ENCODE results near the gene FSIP2. TPM values are rescaled to one million over a fixed set of nuclear protein-coding genes. Genes with fewer than 3 reads are reported as not detected.

Gene FSIP2
- polyA plus RNA-seq, 3 donors: not detected

GRCh38 chr2:185785851-185786473 is 47.4 kb downstream of the FSIP2 start:
- no peaks in the 10 kb centered on the region for H3K27me3 ChIP-seq (ENCODE audit: control insufficient read depth in 2 of 2, insufficient read depth in 2 of 2, low read length in 2 of 2)
- H3K9me3 Mint-ChIP-seq: peaks cover 0 to 5% (median 0%) of the 10 kb centered on the region in 7 donors
- H3K36me3 ChIP-seq (replicated peaks in 1 of 2; ENCODE audit: control insufficient read depth in 1 of 2, insufficient read depth in 2 of 2, low read length in 2 of 2): no peaks in the 10 kb centered on the region
- H3K79me2 ChIP-seq (ENCODE audit: insufficient read depth, low read length): no peaks in the 10 kb centered on the region
- no peaks in the 10 kb centered on the region for H3K4me1 ChIP-seq (ENCODE audit: control insufficient read depth in 1 of 2, insufficient read depth in 2 of 2, low read length in 2 of 2)
- no peaks in the 10 kb centered on the region for H3K9me3 ChIP-seq (replicated peaks in 1 of 2; ENCODE audit: control insufficient read depth in 1 of 2, insufficient read depth in 1 of 2, low read length in 2 of 2)
- H3K4me3 ChIP-seq (replicated peaks in 1 of 3; ENCODE audit: low read depth in 2 of 3, low read length in 3 of 3): no peak overlapping the region
- no peaks in the 10 kb centered on the region for H3K36me3 Mint-ChIP-seq
- intact Hi-C loops (cut with micrococcal nuclease): no loop called here
- no peak overlapping the region for H3K27ac ChIP-seq (ENCODE audit: low read depth in 1 of 2, low read length in 2 of 2)
- DNase-seq: no peak
- H3K4me1 Mint-ChIP-seq: no peaks in the 10 kb centered on the region
- H4K20me1 ChIP-seq (ENCODE audit: insufficient read depth, low read length): no peaks in the 10 kb centered on the region
- H3K4me2 ChIP-seq (replicated peaks; ENCODE audit: extremely low read depth, low read length, poor library complexity, severe bottlenecking): no peak overlapping the region
- no peak overlapping the region for H3K27ac Mint-ChIP-seq
- TF ChIP-seq, protein P1, sequence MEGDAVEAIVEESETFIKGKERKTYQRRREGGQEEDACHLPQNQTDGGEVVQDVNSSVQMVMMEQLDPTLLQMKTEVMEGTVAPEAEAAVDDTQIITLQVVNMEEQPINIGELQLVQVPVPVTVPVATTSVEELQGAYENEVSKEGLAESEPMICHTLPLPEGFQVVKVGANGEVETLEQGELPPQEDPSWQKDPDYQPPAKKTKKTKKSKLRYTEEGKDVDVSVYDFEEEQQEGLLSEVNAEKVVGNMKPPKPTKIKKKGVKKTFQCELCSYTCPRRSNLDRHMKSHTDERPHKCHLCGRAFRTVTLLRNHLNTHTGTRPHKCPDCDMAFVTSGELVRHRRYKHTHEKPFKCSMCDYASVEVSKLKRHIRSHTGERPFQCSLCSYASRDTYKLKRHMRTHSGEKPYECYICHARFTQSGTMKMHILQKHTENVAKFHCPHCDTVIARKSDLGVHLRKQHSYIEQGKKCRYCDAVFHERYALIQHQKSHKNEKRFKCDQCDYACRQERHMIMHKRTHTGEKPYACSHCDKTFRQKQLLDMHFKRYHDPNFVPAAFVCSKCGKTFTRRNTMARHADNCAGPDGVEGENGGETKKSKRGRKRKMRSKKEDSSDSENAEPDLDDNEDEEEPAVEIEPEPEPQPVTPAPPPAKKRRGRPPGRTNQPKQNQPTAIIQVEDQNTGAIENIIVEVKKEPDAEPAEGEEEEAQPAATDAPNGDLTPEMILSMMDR (IDR thresholded peaks at IDR 0.05): no peak
- no peak overlapping the region for H3K4me3 Mint-ChIP-seq
- no peaks in the 10 kb centered on the region for H3K27me3 Mint-ChIP-seq (ENCODE audit: low read depth in 3 of 3)
- no peak overlapping the region for H3K9ac ChIP-seq (ENCODE audit: insufficient read depth, low read length, poor library complexity, severe bottlenecking)
- no peak overlapping the region for H2AFZ ChIP-seq (ENCODE audit: insufficient read depth, low read depth, low read length, poor library complexity, severe bottlenecking)
- no CpG with 5 or more reads among the region's 2 CpGs for WGBS (ENCODE audit: insufficient coverage)

DNA sequence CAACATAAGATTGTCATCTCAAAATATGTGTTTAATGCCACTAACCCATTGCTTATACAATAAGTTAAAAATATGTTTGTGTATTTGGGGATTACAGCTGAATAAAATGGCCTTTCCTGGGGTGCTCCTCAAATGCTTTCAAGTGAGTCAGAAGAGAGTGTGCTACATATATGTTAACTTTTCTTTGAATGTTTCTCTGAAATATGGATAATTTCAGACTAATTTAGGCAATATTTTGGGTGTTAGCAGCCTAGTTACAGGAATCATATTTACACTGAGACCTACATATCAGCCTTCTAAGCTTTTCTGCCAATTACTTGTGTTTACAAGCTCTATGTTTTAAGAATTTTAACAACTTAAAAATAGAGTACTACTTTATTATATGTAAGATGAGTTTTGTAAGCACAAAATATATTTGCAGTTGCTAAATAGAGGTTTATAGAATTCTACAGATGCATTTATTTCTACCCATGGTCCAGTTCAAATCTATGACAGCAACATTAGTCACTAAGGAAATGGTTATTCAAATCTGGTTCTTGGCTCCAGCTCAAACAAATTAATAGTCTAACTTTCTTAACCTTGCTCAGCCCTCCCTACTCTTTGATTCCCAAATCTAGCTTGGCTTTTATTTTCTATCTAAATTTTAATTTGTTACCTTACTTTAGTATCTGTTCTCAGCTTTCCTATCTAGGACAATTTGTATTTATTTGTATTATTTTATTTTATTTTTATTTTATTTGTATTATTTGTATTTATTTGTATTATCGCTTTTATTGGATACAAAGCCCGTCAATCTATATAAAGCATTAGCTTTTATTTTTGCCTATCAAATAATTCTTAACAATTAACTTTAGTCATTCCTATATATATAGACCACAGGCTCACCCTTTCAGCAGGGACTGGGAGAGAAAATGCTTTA is 48.9 kb downstream of the FSIP2 start:
- no peaks in the 10 kb centered on the region for H3K27me3 Mint-ChIP-seq (ENCODE audit: low read depth in 3 of 3)
- H3K9me3 Mint-ChIP-seq: peaks cover 0 to 3% (median 0%) of the 10 kb centered on the region in 7 donors
- no peak overlapping the region for H2AFZ ChIP-seq (ENCODE audit: insufficient read depth, low read depth, low read length, poor library complexity, severe bottlenecking)
- no peaks in the 10 kb centered on the region for H3K4me1 Mint-ChIP-seq
- no peak overlapping the region for H3K27ac Mint-ChIP-seq
- H3K27me3 ChIP-seq (ENCODE audit: control insufficient read depth in 2 of 2, insufficient read depth in 2 of 2, low read length in 2 of 2): no peaks in the 10 kb centered on the region
- no peaks in the 10 kb centered on the region for H4K20me1 ChIP-seq (ENCODE audit: insufficient read depth, low read length)
- no CpG with 5 or more reads among the region's 2 CpGs for WGBS (ENCODE audit: insufficient coverage)
- no peaks in the 10 kb centered on the region for H3K36me3 ChIP-seq (replicated peaks in 1 of 2; ENCODE audit: control insufficient read depth in 1 of 2, insufficient read depth in 2 of 2, low read length in 2 of 2)
- H3K4me2 ChIP-seq (replicated peaks; ENCODE audit: extremely low read depth, low read length, poor library complexity, severe bottlenecking): no peak overlapping the region
- H3K9me3 ChIP-seq (replicated peaks in 1 of 2; ENCODE audit: control insufficient read depth in 1 of 2, insufficient read depth in 1 of 2, low read length in 2 of 2): no peaks in the 10 kb centered on the region
- H3K4me1 ChIP-seq (ENCODE audit: control insufficient read depth in 1 of 2, insufficient read depth in 2 of 2, low read length in 2 of 2): no peaks in the 10 kb centered on the region
- DNase-seq: no peak
- no peak overlapping the region for H3K27ac ChIP-seq (ENCODE audit: low read depth in 1 of 2, low read length in 2 of 2)
- no peak overlapping the region for H3K4me3 ChIP-seq (replicated peaks in 1 of 3; ENCODE audit: low read depth in 2 of 3, low read length in 3 of 3)
- no peaks in the 10 kb centered on the region for H3K36me3 Mint-ChIP-seq
- intact Hi-C loops (cut with micrococcal nuclease): no loop called here
- no peak overlapping the region for H3K4me3 Mint-ChIP-seq
- TF ChIP-seq, protein P1 (IDR thresholded peaks at IDR 0.05): no peak
- no peak overlapping the region for H3K9ac ChIP-seq (ENCODE audit: insufficient read depth, low read length, poor library complexity, severe bottlenecking)
- H3K79me2 ChIP-seq (ENCODE audit: insufficient read depth, low read length): no peaks in the 10 kb centered on the region

Data from CD14-positive monocyte (primary cell).